ENCODE data around the gene BMPER. TPM values are rescaled to one million over a fixed set of nuclear protein-coding genes. Genes with fewer than 3 reads are reported as not detected.

BMPER gene
- total RNA-seq, 4 donors from 2014 or later = 1.0 to 12.4 (median 6.1) TPM

DNA sequence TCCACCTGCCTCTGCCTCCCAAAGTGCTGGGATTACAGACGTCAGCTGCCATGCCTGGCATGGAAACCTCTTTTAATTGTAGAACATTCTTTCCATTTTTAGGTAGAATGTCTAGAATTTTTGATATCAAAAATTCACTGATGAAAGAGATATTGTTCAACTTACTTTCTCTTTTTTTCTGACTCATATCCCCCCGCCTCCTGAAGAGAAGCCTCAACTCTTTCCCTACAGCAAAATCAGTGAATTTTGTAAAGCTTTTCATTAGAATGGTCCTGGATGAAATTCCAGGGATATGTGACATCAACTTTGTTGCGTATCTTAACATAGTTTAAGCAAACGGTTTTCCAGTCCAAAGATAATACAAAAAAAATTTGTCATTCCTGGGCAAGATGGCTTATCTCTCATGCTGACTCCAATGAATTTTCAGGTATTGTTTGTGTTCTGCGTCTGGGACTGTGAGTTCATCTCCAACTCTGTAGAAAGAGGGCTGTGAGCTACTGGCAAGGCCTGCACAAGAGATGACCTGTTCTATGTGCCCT, 256.8 kb downstream of the BMPER start:
- H3K27me3 ChIP-seq = no peaks in the 10 kb centered on the region
- no peaks in the 10 kb centered on the region for H3K9me3 ChIP-seq
- no peak overlapping the region for H3K27ac ChIP-seq
- H3K4me1 ChIP-seq = no peaks in the 10 kb centered on the region
- no peak overlapping the region for H3K4me3 ChIP-seq
- H3K36me3 ChIP-seq = no peaks in the 10 kb centered on the region
- DNase-seq = no peak
- intact Hi-C loops (cut with DNase I; ENCODE audit: low total_unique reads) = no loop called here
- TF ChIP-seq, protein P1, sequence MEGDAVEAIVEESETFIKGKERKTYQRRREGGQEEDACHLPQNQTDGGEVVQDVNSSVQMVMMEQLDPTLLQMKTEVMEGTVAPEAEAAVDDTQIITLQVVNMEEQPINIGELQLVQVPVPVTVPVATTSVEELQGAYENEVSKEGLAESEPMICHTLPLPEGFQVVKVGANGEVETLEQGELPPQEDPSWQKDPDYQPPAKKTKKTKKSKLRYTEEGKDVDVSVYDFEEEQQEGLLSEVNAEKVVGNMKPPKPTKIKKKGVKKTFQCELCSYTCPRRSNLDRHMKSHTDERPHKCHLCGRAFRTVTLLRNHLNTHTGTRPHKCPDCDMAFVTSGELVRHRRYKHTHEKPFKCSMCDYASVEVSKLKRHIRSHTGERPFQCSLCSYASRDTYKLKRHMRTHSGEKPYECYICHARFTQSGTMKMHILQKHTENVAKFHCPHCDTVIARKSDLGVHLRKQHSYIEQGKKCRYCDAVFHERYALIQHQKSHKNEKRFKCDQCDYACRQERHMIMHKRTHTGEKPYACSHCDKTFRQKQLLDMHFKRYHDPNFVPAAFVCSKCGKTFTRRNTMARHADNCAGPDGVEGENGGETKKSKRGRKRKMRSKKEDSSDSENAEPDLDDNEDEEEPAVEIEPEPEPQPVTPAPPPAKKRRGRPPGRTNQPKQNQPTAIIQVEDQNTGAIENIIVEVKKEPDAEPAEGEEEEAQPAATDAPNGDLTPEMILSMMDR (IDR thresholded peaks at IDR 0.05) = no peak
- TF ChIP-seq POLR2A (IDR thresholded peaks at IDR 0.05) = no peak

DNA sequence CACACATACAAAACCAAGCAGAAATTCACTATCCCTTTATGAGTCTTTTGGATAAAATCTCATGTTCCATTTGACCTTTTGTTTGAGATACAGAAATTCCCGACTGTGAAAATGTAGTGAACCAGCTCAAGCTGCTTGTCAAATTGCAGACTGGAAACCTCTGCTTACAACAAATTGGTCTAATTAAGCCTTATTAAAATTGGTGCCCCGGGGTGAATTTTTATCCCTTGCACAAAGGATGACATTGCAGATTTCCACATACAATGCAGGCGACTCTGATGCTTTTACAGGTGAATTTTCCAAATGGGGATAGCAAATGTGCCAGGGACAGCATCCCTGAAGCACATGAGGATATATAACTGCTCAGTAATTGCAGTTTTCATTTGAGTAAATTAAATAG, 257.3 kb downstream of the BMPER start:
- DNase-seq = no peak
- H3K9me3 ChIP-seq = no peaks in the 10 kb centered on the region
- TF ChIP-seq POLR2A (IDR thresholded peaks at IDR 0.05) = no peak
- TF ChIP-seq, protein P1 (IDR thresholded peaks at IDR 0.05) = no peak
- no peak overlapping the region for H3K4me3 ChIP-seq
- H3K27me3 ChIP-seq = no peaks in the 10 kb centered on the region
- H3K4me1 ChIP-seq = no peaks in the 10 kb centered on the region
- no peaks in the 10 kb centered on the region for H3K36me3 ChIP-seq
- intact Hi-C loops (cut with DNase I; ENCODE audit: low total_unique reads) = no loop called here
- H3K27ac ChIP-seq = no peak overlapping the region

DNA sequence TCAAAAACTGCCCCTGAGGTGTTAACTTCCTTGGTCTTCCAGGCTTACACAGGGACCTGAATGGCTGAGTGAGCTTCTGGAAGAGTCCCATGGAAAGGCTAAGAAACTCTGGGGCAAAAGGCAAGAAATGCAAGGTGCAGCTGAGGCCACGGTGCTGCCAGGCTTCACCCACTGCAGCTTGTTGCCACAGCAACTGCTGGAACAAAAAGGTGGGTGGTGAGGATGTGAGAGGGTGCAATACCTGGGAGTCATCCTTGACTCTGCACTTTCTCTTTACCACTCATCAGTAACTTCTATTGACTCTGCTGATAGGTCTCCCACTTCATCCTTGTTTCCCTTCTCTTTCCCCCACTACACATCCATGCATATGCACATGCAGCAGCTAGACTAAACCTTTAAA, 258.6 kb downstream of the BMPER start:
- Histone ChIP-seq H3K27me3 (no peaks in the 10 kb centered on the region), H3K9me3 (no peaks in the 10 kb centered on the region), H3K4me3 (no peak overlapping the region), H3K4me1 (no peaks in the 10 kb centered on the region), H3K27ac (no peak overlapping the region), H3K36me3 (no peaks in the 10 kb centered on the region)
- no peak for TF ChIP-seq POLR2A (IDR thresholded peaks at IDR 0.05)
- TF ChIP-seq, protein P1 (IDR thresholded peaks at IDR 0.05) = no peak
- DNase-seq = no peak
- intact Hi-C loops (cut with DNase I; ENCODE audit: low total_unique reads) = no loop called here

DNA sequence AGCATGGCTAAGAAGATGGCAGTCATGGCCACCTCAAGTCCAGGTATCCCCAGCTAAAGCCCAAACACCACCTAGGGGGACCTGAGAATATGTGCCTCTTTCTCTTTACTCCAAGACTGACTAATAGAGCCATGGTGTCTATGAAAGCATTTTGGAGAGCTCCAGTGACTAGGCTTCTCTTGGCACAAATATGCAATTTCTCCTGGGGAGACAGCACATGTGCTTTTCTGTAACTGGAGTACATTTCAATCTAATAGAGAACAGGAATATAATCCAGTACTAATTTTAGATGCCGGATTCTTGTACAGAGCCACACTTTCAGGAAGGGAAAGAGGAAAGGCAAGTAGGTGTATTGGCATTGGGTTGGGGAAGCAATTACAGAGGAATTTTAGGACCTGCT, 260.1 kb downstream of the BMPER start:
- no peak for DNase-seq
- Histone ChIP-seq H3K4me3 (no peak overlapping the region), H3K4me1 (no peaks in the 10 kb centered on the region), H3K27ac (no peak overlapping the region), H3K36me3 (no peaks in the 10 kb centered on the region), H3K9me3 (no peaks in the 10 kb centered on the region), H3K27me3 (no peaks in the 10 kb centered on the region)
- TF ChIP-seq, protein P1 (IDR thresholded peaks at IDR 0.05) = no peak
- no peak for TF ChIP-seq POLR2A (IDR thresholded peaks at IDR 0.05)
- intact Hi-C loops (cut with DNase I; ENCODE audit: low total_unique reads) = no loop called here

DNA sequence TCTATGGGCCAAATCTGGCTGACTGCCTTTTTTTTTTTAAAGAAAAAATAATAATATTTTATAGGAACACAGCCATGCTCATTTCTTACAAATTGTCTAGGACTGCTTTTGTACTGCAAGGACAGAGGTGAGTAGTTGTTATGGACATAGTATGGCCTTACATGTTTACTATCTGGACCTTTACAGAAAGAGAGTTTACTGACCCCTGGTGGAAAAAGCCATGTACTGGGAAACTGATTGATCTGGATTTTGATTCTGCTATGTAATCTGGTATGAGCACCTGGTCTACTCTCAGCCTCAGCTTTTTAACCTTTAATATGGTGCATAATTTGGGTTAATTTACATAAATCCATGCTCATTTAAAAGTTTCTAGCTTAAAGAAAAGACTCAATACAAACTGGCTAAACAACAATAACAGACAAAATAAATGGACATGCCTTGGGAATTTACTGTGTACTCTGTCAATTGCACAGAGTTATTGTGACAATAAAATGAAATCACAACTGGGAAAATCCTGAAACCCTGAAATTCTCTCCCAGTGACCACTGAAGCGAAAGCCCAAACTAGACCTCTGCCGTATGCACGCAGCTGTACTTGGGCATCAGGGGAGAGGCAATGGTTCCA, 260.7 kb downstream of the BMPER start:
- TF ChIP-seq, protein P1 (IDR thresholded peaks at IDR 0.05) = peak; percentile 25 to 56 (median 45)
- no peak for TF ChIP-seq POLR2A (IDR thresholded peaks at IDR 0.05)
- Histone ChIP-seq H3K4me3 (no peak overlapping the region), H3K4me1 (no peaks in the 10 kb centered on the region), H3K36me3 (no peaks in the 10 kb centered on the region), H3K27ac (no peak overlapping the region), H3K27me3 (no peaks in the 10 kb centered on the region), H3K9me3 (no peaks in the 10 kb centered on the region)
- no peak for DNase-seq
- intact Hi-C loops (cut with DNase I; ENCODE audit: low total_unique reads) = no loop called here

Measured in uterus (tissue), 4 donors.